Trophoblast cell (in vitro differentiated cells and primary cell): ENCODE measurements around the gene TRMT61A.
A peak's percentile ranks its signal among the peaks of the same experiment; 100 is the strongest.

ENCODE experiments used
- DNase-seq, 2 donors: peaks; one replicate each; pipeline ENCODE4 v3.0.0-alpha.2; 2016
- H2AFZ ChIP-seq: 2 replicates; pipeline ENCODE4 v1.6.1; 2013; ENCODE audit warnings: low read length, moderate library complexity, mild to moderate bottlenecking; ENCODE audit not compliant: insufficient read depth, poor library complexity
- H2AK5ac ChIP-seq: 2 replicates; pipeline ENCODE4 v1.6.1; 2013; ENCODE audit warnings: mild to moderate bottlenecking, low read length
- H2BK120ac ChIP-seq: 2 replicates; pipeline ENCODE4 v1.6.1; 2013; ENCODE audit warnings: low read length, mild to moderate bottlenecking, moderate library complexity; ENCODE audit not compliant: insufficient read depth, poor library complexity
- H2BK12ac ChIP-seq: 2 replicates; pipeline ENCODE4 v1.6.1; 2013; ENCODE audit warnings: mild to moderate bottlenecking, low read length, moderate library complexity
- H2BK5ac ChIP-seq: 2 replicates; pipeline ENCODE4 v1.6.1; 2013; ENCODE audit warnings: low read length, low read depth, moderate library complexity, mild to moderate bottlenecking; ENCODE audit not compliant: poor library complexity
- H3K14ac ChIP-seq: 2 replicates; pipeline ENCODE4 v1.6.1; 2013; ENCODE audit warnings: mild to moderate bottlenecking, low read length
- H3K18ac ChIP-seq: 2 replicates; pipeline ENCODE4 v1.6.1; 2013; ENCODE audit warnings: mild to moderate bottlenecking, low read length
- H3K23ac ChIP-seq: 2 replicates; pipeline ENCODE4 v1.6.1; 2013; ENCODE audit warnings: low read length
- H3K27ac ChIP-seq: 2 replicates; pipeline ENCODE4 v1.5.1; 2013; ENCODE audit warnings: low read depth, mild to moderate bottlenecking, inconsistent platforms, low read length, moderate library complexity
- H3K27me3 ChIP-seq: 2 replicates; pipeline ENCODE4 v1.6.1; 2013; ENCODE audit warnings: inconsistent platforms, mild to moderate bottlenecking, low read length, moderate library complexity; ENCODE audit not compliant: insufficient read depth
- H3K36me3 ChIP-seq, 2 experiments: 1 replicate in 1 of 2; 2 replicates in 1 of 2; pipeline ENCODE4 v1.6.1; 2013; ENCODE audit warnings: low read length in 2 of 2, mild to moderate bottlenecking in 2 of 2, moderate library complexity in 1 of 2; ENCODE audit not compliant: insufficient read depth in 2 of 2, control insufficient read depth in 1 of 2
- H3K4ac ChIP-seq: 2 replicates; pipeline ENCODE4 v1.6.1; 2013; ENCODE audit warnings: low read depth, mild to moderate bottlenecking, low read length, moderate library complexity
- H3K4me1 ChIP-seq, 2 experiments: 1 replicate in 1 of 2; 2 replicates in 1 of 2; pipeline ENCODE4 v1.6.1; 2013; ENCODE audit warnings: low read length in 2 of 2, mild to moderate bottlenecking in 2 of 2, moderate library complexity in 1 of 2; ENCODE audit not compliant: insufficient read depth in 2 of 2, control insufficient read depth in 1 of 2
- H3K4me2 ChIP-seq: 2 replicates; pipeline ENCODE4 v1.6.1; 2013; ENCODE audit warnings: inconsistent platforms, mild to moderate bottlenecking, low read length, moderate library complexity
- H3K4me3 ChIP-seq: 2 replicates; pipeline ENCODE4 v1.5.1; 2013; ENCODE audit warnings: mild to moderate bottlenecking, low read depth, low read length, inconsistent platforms
- H3K79me1 ChIP-seq: one replicate; pipeline ENCODE4 v1.6.1; 2013; ENCODE audit warnings: low read length
- H3K79me2 ChIP-seq: 2 replicates; pipeline ENCODE4 v1.6.1; 2013; ENCODE audit warnings: low read length, mild to moderate bottlenecking; ENCODE audit not compliant: control insufficient read depth, insufficient read depth, poor library complexity
- H3K9ac ChIP-seq: 2 replicates; pipeline ENCODE4 v1.6.1; 2013; ENCODE audit warnings: mild to moderate bottlenecking, low read length
- H3K9me3 ChIP-seq: 2 replicates; pipeline ENCODE4 v1.6.1; 2013; ENCODE audit warnings: low read depth, mild to moderate bottlenecking, control low read depth, inconsistent platforms, low read length; ENCODE audit not compliant: insufficient read depth
- H4K12ac ChIP-seq: 2 replicates; pipeline ENCODE4 v1.6.1; 2013; ENCODE audit warnings: low read depth, mild to moderate bottlenecking, low read length, moderate library complexity
- H4K8ac ChIP-seq: 2 replicates; pipeline ENCODE4 v1.6.1; 2013; ENCODE audit warnings: low read depth, mild to moderate bottlenecking, low read length, moderate library complexity
- H4K91ac ChIP-seq: one replicate; pipeline ENCODE4 v1.6.1; 2013; ENCODE audit warnings: low read depth, mild to moderate bottlenecking, low read length, moderate library complexity
- WGBS: extraction: QIAGEN DNeasy Blood & Tissue Kit; methylation state at CpG from one replicate; pipeline ENCODE4 v1.1.7; 2013; ENCODE audit warnings: missing lambda C conversion rate; ENCODE audit not compliant: insufficient read length, insufficient coverage; ENCODE audit errors: extremely low coverage; 5-methylcytosine and 5-hydroxymethylcytosine counted together

The TRMT61A gene

GRCh38 chr14:103526914-103527248, 2.1 kb upstream of the TRMT61A start:
- peaks cover 6% of the 10 kb centered on the region for H3K79me2 ChIP-seq
- H3K27me3 ChIP-seq: peaks cover 23% of the 10 kb centered on the region
- no peak overlapping the region for H3K18ac ChIP-seq
- no peak overlapping the region for H3K14ac ChIP-seq
- H3K4me1 ChIP-seq: peaks cover 22 to 25% of the 10 kb centered on the region in 2 experiments
- no peak overlapping the region for H3K4ac ChIP-seq
- no peak overlapping the region for H2BK5ac ChIP-seq
- H2AK5ac ChIP-seq: no peak overlapping the region
- H3K79me1 ChIP-seq: peaks cover 4% of the 10 kb centered on the region
- H2BK12ac ChIP-seq: no peak overlapping the region
- H3K27ac ChIP-seq: no peak overlapping the region
- peaks cover 4% of the 10 kb centered on the region for H3K9me3 ChIP-seq
- no peak for DNase-seq
- no peak overlapping the region for H3K23ac ChIP-seq
- H4K8ac ChIP-seq: no peak overlapping the region
- no peak overlapping the region for H3K4me3 ChIP-seq
- H2AFZ ChIP-seq: no peak overlapping the region
- H3K4me2 ChIP-seq: no peak overlapping the region
- H4K91ac ChIP-seq: no peak overlapping the region
- no CpG with 5 or more reads among the region's 1 CpG for WGBS
- no peak overlapping the region for H4K12ac ChIP-seq
- H2BK120ac ChIP-seq: no peak overlapping the region
- no peak overlapping the region for H3K9ac ChIP-seq
- H3K36me3 ChIP-seq: no peaks in the 10 kb centered on the region

- H3K27me3 ChIP-seq: peaks cover 16% of the 10 kb centered on the region
- H4K12ac ChIP-seq: peak overlapping the region; percentile 81
- no peak overlapping the region for H3K23ac ChIP-seq
- no CpG with 5 or more reads among the region's 14 CpGs for WGBS
- no peak overlapping the region for H3K14ac ChIP-seq
- no peak for DNase-seq
- H3K9me3 ChIP-seq: peaks cover 4% of the 10 kb centered on the region
- H2BK120ac ChIP-seq: no peak overlapping the region
- no peak overlapping the region for H3K4ac ChIP-seq
- H3K9ac ChIP-seq: no peak overlapping the region
- H3K79me1 ChIP-seq: peaks cover 4% of the 10 kb centered on the region
- H2AFZ ChIP-seq: no peak overlapping the region
- no peak overlapping the region for H3K4me3 ChIP-seq
- H3K4me2 ChIP-seq: no peak overlapping the region
- H2AK5ac ChIP-seq: no peak overlapping the region
- H3K18ac ChIP-seq: no peak overlapping the region
- H3K4me1 ChIP-seq: peaks cover 17 to 19% of the 10 kb centered on the region in 2 experiments
- H2BK12ac ChIP-seq: no peak overlapping the region
- H3K27ac ChIP-seq: no peak overlapping the region
- peak overlapping the region; percentile 90 for H4K8ac ChIP-seq
- H3K36me3 ChIP-seq: peaks cover under 1 to 2% of the 10 kb centered on the region in 2 experiments
- H4K91ac ChIP-seq: no peak overlapping the region
- H2BK5ac ChIP-seq: no peak overlapping the region
- peaks cover 5% of the 10 kb centered on the region for H3K79me2 ChIP-seq
Measured at GRCh38 chr14:103527408-103528145, 1.4 kb upstream of the TRMT61A start.

GRCh38 chr14:103528146-103528586, 830 bp upstream of the TRMT61A start:
- Histone ChIP-seq H2AFZ (peak overlapping the region; percentile 30), H3K27ac (no peak overlapping the region), H3K79me2 (peaks cover 5% of the 10 kb centered on the region), H3K4me2 (peak overlapping the region; percentile 86), H4K91ac (peak overlapping the region; percentile 89), H2BK120ac (no peak overlapping the region), H3K9me3 (peaks cover 4% of the 10 kb centered on the region), H3K9ac (no peak overlapping the region), H2BK12ac (no peak overlapping the region), H4K12ac (peak overlapping the region; percentile 81), H2AK5ac (peak overlapping the region; percentile 90), H3K4me1 (peaks cover 13 to 15% of the 10 kb centered on the region in 2 experiments), H3K4ac (no peak overlapping the region), H3K79me1 (peaks cover 4% of the 10 kb centered on the region), H4K8ac (peak overlapping the region; percentile 90), H3K18ac (no peak overlapping the region), H3K4me3 (peak overlapping the region; percentile 69), H3K23ac (no peak overlapping the region), H3K36me3 (peaks cover 2 to 4% of the 10 kb centered on the region in 2 experiments), H3K14ac (peak overlapping the region; percentile 24), H2BK5ac (no peak overlapping the region), H3K27me3 (peaks cover 10% of the 10 kb centered on the region)
- no peak for DNase-seq
- WGBS: no CpG with 5 or more reads among the region's 10 CpGs

GRCh38 chr14:103529383-103530365, 678 bp downstream of the TRMT61A start:
- Histone ChIP-seq H3K23ac (no peak overlapping the region), H2AK5ac (no peak overlapping the region), H2BK12ac (no peak overlapping the region), H3K4ac (no peak overlapping the region), H4K12ac (peak overlapping the region; percentile 79), H3K36me3 (peaks cover 6 to 15% of the 10 kb centered on the region in 2 experiments), H3K18ac (no peak overlapping the region), H3K4me1 (peaks cover 12 to 14% of the 10 kb centered on the region in 2 experiments), H4K91ac (peak overlapping the region; percentile 59), H2BK5ac (no peak overlapping the region), H2AFZ (peak overlapping the region; percentile 89), H3K27me3 (no peaks in the 10 kb centered on the region), H3K27ac (no peak overlapping the region), H3K79me2 (peaks cover 5% of the 10 kb centered on the region), H4K8ac (peak overlapping the region; percentile 97), H3K9me3 (no peaks in the 10 kb centered on the region), H2BK120ac (no peak overlapping the region), H3K9ac (peak overlapping the region; percentile 65), H3K79me1 (peaks cover 4% of the 10 kb centered on the region), H3K4me2 (peak overlapping the region; percentile 69), H3K14ac (no peak overlapping the region), H3K4me3 (peak overlapping the region; percentile 90)
- no CpG with 5 or more reads among the region's 42 CpGs for WGBS
- no peak for DNase-seq
